ENCODE measurements around the gene TTC39A.

GRCh38 chr1:51280321-51280978 is 49.9 kb downstream of the TTC39A start:
- no peak for TF ChIP-seq CTCF (IDR thresholded peaks at IDR 0.05; ENCODE audit: insufficient read depth, low read depth, low read length)
- no peak for TF ChIP-seq EZH2 (IDR thresholded peaks at IDR 0.05; ENCODE audit: insufficient read depth, low read length)
